Astrocyte of the spinal cord (primary cell): ENCODE measurements around the gene ANKRD40CL.

Experiments
- DNase-seq: peaks from one replicate; pipeline ENCODE4 v3.0.0; 2011; ENCODE audit warnings: low read depth, low spot score
- H3K4me3 ChIP-seq: 2 replicates; pipeline ENCODE4 v1.5.1; 2011; ENCODE audit warnings: low read depth, mild to moderate bottlenecking, low read length, moderate library complexity
- in situ Hi-C: cut with HindIII; loops from 2 replicates; pipeline ENCODE4 v1.10.0; 2017; ENCODE audit warnings: low sequenced_read_pairs
- TF ChIP-seq, protein P1 (sequence below): IDR thresholded peaks from 2 replicates; pipeline ENCODE4 v1.5.1; 2012; ENCODE audit warnings: low read depth, mild to moderate bottlenecking, low read length, inconsistent platforms

ANKRD40CL gene

GRCh38 chr17:50800196-50800700 lies 32.9 kb upstream of the ANKRD40CL start:
- in situ Hi-C loops: no loop called here
- TF ChIP-seq, protein P1, sequence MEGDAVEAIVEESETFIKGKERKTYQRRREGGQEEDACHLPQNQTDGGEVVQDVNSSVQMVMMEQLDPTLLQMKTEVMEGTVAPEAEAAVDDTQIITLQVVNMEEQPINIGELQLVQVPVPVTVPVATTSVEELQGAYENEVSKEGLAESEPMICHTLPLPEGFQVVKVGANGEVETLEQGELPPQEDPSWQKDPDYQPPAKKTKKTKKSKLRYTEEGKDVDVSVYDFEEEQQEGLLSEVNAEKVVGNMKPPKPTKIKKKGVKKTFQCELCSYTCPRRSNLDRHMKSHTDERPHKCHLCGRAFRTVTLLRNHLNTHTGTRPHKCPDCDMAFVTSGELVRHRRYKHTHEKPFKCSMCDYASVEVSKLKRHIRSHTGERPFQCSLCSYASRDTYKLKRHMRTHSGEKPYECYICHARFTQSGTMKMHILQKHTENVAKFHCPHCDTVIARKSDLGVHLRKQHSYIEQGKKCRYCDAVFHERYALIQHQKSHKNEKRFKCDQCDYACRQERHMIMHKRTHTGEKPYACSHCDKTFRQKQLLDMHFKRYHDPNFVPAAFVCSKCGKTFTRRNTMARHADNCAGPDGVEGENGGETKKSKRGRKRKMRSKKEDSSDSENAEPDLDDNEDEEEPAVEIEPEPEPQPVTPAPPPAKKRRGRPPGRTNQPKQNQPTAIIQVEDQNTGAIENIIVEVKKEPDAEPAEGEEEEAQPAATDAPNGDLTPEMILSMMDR: no peak

GRCh38 chr17:50799582-50799981 lies 32.3 kb upstream of the ANKRD40CL start:
- no peak for DNase-seq
- no peak overlapping the region for H3K4me3 ChIP-seq
- in situ Hi-C loops: no loop called here
- TF ChIP-seq, protein P1: no peak

More at GRCh38 chr17:50800196-50800700, 32.9 kb upstream of the ANKRD40CL start:
- no peak overlapping the region for H3K4me3 ChIP-seq
- DNase-seq: no peak

DNA sequence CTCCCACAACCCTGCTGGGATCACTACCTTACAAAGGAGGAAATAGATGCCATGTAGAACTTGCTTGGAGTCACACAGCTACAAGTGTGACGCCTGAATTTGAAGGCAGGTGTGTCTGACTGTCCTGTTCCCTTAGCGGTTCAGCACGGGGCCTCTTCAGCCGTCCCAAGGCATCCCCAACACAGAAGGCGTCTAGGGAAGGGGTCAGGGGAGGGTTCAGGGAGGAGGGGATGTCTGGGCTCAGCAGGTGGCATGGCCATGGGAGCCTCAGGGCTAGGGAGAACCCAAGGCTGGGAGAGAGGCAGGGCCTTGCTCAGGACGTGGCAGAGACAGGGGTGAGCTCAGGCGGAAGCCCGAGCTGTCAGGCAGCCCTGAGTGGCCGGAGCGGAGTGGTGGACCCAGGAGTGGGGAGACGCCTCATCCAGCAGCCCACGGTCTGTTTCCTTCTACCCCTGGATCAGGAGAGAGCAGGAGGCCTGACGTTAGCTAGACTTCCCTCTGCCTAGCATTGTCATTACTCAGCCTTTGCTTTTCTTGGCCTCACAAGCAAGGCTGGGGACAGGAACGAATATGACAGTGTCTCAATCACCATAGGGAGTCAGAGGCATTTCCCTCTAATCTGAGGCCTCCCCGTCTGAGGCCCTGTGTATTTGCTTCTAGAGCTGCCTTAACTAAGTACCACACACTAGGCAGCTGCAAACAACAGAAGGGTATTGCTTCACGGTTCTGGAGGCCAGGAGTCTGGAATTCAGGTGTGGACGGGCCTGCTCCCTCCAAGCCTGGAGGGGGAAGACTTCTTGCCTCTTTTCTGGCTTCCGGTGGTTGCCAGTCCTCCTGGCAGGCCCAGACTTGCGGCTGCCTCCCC lies 31.3 kb upstream of the ANKRD40CL start:
- in situ Hi-C loops: no loop called here
- no peak for DNase-seq
- no peak overlapping the region for H3K4me3 ChIP-seq
- TF ChIP-seq, protein P1: no peak

- H3K4me3 ChIP-seq: no peak overlapping the region
- peak; percentile 4 for DNase-seq
- in situ Hi-C loops: no loop called here
- TF ChIP-seq, protein P1: no peak
These were observed 30.0 kb upstream of the ANKRD40CL start for GRCh38 chr17:50797135-50797810.

DNA sequence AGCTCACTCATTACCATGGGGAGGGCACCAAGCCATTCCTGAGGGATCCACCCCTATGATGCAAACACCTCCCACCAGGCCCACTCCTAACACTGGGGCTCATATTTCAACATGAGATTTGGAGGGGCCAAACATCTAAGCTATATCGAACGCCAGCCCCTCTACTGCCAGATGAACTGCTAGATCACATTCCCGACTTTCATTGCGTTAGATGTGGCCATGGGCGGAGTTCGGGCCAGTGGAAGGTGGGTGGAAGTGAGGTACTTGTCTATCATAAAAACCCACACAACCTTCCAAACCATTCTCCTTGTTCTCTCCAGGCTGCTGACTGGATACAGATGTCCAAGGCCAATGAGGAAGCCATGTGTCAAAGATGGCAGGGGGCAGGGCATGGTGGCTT lies 27.0 kb upstream of the ANKRD40CL start:
- H3K4me3 ChIP-seq: no peak overlapping the region
- in situ Hi-C loops: no loop called here
- DNase-seq: no peak

DNA sequence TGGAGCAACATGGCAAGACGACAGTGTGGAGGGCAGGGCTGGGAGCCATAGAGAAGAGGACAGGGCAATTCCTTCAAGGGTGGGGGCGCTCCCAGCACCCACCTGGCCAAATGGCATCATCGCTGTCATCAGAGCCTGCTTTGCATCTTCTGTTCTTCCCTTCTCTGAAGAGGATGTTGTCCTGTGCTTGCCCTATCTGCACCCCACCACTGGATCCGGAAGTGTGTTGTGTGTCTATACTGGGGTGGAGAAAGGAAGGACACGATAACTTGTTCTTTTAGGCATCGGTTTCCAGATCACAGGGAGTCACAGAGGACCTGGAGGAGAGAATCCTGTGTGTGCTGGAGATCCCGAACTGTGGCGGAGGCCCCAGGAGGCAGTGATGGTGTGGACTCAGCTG lies 25.7 kb upstream of the ANKRD40CL start:
- H3K4me3 ChIP-seq: no peak overlapping the region
- in situ Hi-C loops: no loop called here
- no peak for DNase-seq
- TF ChIP-seq, protein P1: no peak

More for the DNA sequence above, 27.0 kb upstream of the ANKRD40CL start:
- TF ChIP-seq, protein P1: no peak
